GM13977 (cell line): Measurements from ENCODE around the gene TBATA.

Experiments used
- DNase-seq: peaks from one replicate; pipeline ENCODE4 v3.0.0; 2012; ENCODE audit warnings: low spot score
- CTCF ChIP-seq: IDR thresholded peaks from 2 replicates; pipeline ENCODE4 v1.5.1; 2012; ENCODE audit warnings: mild to moderate bottlenecking, control low read depth; ENCODE audit not compliant: insufficient read depth; ENCODE audit errors: extremely low read depth, missing control alignments
- in situ Hi-C: fragments of 300-500 bp; cut with MboI; formaldehyde crosslinking; loops from one replicate; pipeline ENCODE4 v1.12.0; 2022; ENCODE audit warnings: low sequenced_read_pairs, low pct_unique_long_range_greater_than_20kb, mixed read lengths, inconsistent platforms; ENCODE audit not compliant: unreplicated experiment

Gene TBATA

GRCh38 chr10:70832221-70832620 lies 47.0 kb upstream of the TBATA start:
- DNase-seq: no peak
- TF ChIP-seq CTCF: no peak
- in situ Hi-C loops: no loop called here

- DNase-seq: no peak
- in situ Hi-C loops: no loop called here
- no peak for TF ChIP-seq CTCF
Measured at GRCh38 chr10:70830164-70830563, 45.0 kb upstream of the TBATA start.

DNA sequence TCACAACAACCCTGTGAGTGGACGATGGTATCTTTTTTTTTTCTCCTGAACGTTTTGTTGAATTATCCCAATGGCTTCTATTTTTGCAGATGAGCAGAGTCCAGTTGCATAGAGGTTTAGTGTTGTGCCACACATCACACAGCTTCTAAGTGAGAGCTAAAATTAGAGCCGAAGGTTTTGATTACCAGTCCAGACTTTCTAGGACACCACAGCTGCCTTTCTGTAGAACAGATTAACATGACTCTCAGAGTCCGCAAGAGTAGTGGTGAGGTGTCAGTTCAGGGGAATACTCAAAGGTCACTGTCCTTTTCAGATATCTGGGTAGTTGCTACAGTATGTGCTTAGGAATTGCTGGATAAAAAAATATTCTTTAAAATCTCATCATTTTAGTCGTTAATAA lies 44.4 kb upstream of the TBATA start:
- no peak for TF ChIP-seq CTCF
- no peak for DNase-seq
- in situ Hi-C loops: no loop called here

GRCh38 chr10:70828923-70829322 lies 43.7 kb upstream of the TBATA start:
- no peak for DNase-seq
- in situ Hi-C loops: no loop called here
- TF ChIP-seq CTCF: no peak

GRCh38 chr10:70827086-70827757 lies 42.0 kb upstream of the TBATA start:
- no peak for DNase-seq
- no peak for TF ChIP-seq CTCF
- in situ Hi-C loops: no loop called here

DNA sequence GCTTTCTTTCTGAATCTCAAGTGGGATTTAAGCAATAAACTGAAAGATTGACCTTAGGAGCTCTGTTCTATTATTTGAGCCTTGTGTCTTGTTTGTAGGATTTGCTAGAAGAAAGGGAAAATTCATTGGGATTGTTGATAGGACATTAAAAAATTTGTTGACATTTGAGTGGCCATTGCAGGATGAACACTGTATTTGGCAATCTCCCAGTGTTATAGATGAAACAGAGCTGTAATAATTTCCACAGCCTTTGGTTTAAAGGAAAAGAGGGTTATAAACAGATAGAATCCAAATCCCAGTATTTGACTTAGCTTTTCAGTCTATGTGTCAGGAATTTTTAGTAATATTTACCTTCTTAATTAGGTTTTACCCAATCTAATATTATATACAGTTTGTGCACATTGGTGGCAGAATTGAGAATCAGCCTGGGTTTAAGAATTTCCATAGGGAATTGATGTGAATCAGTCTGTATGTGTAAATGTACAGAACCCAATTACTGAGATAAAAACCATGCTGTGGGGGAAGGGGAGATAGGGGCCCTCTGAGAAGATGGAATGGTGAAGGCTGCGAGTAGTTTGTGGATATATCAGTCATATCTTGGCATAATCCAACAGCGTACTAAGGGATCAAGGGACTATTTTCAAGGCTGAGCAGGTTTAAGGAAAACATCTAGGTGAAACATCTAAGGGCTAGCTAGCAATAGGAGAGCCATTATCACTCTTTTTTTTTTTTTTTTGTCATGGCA lies 37.1 kb upstream of the TBATA start:
- no peak for TF ChIP-seq CTCF
- DNase-seq: no peak
- in situ Hi-C loops: no loop called here
